Measurements from ENCODE around the gene SPACA6.
"Not testable (repeated sequence)": the region's sequence is repeated elsewhere in the genome, so short reads cannot be mapped to it uniquely, and the experiment has no call there.

Gene SPACA6

GRCh38 chr19:51737924-51738323 lies 44.8 kb downstream of the SPACA6 start:
- ATAC-seq (no peak), DNase-seq (no peak)

- not testable (repeated sequence) for ATAC-seq, DNase-seq
Observed at GRCh38 chr19:51738523-51738922, 45.4 kb downstream of the SPACA6 start.

- ATAC-seq = no peak
Observed at GRCh38 chr19:51739466-51740213, 46.5 kb downstream of the SPACA6 start.

GRCh38 chr19:51740356-51740755 lies 47.2 kb downstream of the SPACA6 start:
- no peak for ATAC-seq

More at GRCh38 chr19:51739466-51740213, 46.5 kb downstream of the SPACA6 start:
- no peak for DNase-seq

GRCh38 chr19:51742789-51743188 lies 49.7 kb downstream of the SPACA6 start:
- DNase-seq (no peak), ATAC-seq (no peak)

More at GRCh38 chr19:51740356-51740755, 47.2 kb downstream of the SPACA6 start:
- no peak for DNase-seq

GRCh38 chr19:51743405-51743804 lies 50.3 kb downstream of the SPACA6 start:
- ATAC-seq (no peak), DNase-seq (no peak)

- DNase-seq = no peak
- no peak for ATAC-seq
Observed at GRCh38 chr19:51746731-51747130, 53.6 kb downstream of the SPACA6 start.

- DNase-seq (no peak), ATAC-seq (no peak)
Observed at GRCh38 chr19:51749979-51750378, 56.8 kb downstream of the SPACA6 start.

- DNase-seq (no peak), ATAC-seq (no peak)
Observed at GRCh38 chr19:51750400-51751094, 57.4 kb downstream of the SPACA6 start.

GRCh38 chr19:51751655-51752054 lies 58.5 kb downstream of the SPACA6 start, which contains the start of gene FPR1:
Gene FPR1 (minus strand): TSS chr19:51751878. CDS start chr19:51746994, 4,884 bp downstream.
- DNase-seq (no peak), ATAC-seq (no peak)

- ATAC-seq (no peak), DNase-seq (no peak)
Observed at GRCh38 chr19:51754109-51754508, 61.0 kb downstream of the SPACA6 start.

GRCh38 chr19:51754770-51755169 lies 61.6 kb downstream of the SPACA6 start:
- DNase-seq = no peak
- ATAC-seq = no peak
